Measurements from ENCODE around the gene RNF212B. TPM values are rescaled to one million over a fixed set of nuclear protein-coding genes. Genes with fewer than 3 reads are reported as not detected.

The RNF212B gene
- total RNA-seq, 1 experiment from 2014 or later, result not detected

DNA sequence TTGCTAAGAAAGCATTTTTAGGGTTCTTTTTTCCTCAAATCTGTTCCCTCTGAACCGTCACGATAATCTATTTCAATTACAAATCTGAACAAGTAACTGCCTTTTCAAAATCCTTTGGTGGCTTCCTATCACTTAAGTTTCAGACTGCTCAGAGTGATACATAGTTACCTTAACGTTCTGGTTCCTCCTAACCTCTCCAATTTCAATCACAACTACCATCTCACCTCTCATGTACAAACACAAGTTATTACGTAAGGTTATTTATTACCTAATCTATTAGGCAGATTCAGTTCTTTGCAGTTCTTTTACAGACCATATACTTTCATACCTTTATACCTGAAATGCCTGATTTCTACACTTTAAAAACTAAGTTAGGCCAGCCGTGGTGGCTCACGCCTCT is 12.1 kb downstream of the RNF212B start:
- no TSS peak for BruUV-seq (replicated peaks)
- H3K4me3 ChIP-seq (ENCODE audit: low read depth in 2 of 2, low read length in 2 of 2), result no peak overlapping the region
- intact Hi-C loops (cut with micrococcal nuclease; ENCODE audit: unreplicated experiment) (no loop called here), in situ Hi-C loops (cut with HindIII; ENCODE audit: low pct_unique_long_range_greater_than_20kb, low sequenced_read_pairs) (no loop called here)
- H3K4me1 ChIP-seq (ENCODE audit: control insufficient read depth, insufficient read depth, low read length), result no peaks in the 10 kb centered on the region
- H3K9me3 ChIP-seq (ENCODE audit: control insufficient read depth, insufficient read depth, low read depth, low read length), result no peaks in the 10 kb centered on the region
- ATAC-seq, result no peak
- no peaks in the 10 kb centered on the region for H3K36me3 ChIP-seq (ENCODE audit: control insufficient read depth, insufficient read depth, low read length)
- DNase-seq (ENCODE audit: low read depth, low spot score), result no peak
- TF ChIP-seq TCF7L2 (IDR thresholded peaks at IDR 0.05; ENCODE audit: low read depth, low read length) (no peak), SIN3A (IDR thresholded peaks at IDR 0.05; ENCODE audit: borderline replicate concordance, insufficient read depth, low read depth, low read length) (no peak), POLR2AphosphoS5 (IDR thresholded peaks at IDR 0.05; ENCODE audit: low read depth, low read length) (no peak)
- TF ChIP-seq, protein P1, sequence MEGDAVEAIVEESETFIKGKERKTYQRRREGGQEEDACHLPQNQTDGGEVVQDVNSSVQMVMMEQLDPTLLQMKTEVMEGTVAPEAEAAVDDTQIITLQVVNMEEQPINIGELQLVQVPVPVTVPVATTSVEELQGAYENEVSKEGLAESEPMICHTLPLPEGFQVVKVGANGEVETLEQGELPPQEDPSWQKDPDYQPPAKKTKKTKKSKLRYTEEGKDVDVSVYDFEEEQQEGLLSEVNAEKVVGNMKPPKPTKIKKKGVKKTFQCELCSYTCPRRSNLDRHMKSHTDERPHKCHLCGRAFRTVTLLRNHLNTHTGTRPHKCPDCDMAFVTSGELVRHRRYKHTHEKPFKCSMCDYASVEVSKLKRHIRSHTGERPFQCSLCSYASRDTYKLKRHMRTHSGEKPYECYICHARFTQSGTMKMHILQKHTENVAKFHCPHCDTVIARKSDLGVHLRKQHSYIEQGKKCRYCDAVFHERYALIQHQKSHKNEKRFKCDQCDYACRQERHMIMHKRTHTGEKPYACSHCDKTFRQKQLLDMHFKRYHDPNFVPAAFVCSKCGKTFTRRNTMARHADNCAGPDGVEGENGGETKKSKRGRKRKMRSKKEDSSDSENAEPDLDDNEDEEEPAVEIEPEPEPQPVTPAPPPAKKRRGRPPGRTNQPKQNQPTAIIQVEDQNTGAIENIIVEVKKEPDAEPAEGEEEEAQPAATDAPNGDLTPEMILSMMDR (IDR thresholded peaks at IDR 0.05), result no peak
- TF ChIP-seq, protein P2, sequence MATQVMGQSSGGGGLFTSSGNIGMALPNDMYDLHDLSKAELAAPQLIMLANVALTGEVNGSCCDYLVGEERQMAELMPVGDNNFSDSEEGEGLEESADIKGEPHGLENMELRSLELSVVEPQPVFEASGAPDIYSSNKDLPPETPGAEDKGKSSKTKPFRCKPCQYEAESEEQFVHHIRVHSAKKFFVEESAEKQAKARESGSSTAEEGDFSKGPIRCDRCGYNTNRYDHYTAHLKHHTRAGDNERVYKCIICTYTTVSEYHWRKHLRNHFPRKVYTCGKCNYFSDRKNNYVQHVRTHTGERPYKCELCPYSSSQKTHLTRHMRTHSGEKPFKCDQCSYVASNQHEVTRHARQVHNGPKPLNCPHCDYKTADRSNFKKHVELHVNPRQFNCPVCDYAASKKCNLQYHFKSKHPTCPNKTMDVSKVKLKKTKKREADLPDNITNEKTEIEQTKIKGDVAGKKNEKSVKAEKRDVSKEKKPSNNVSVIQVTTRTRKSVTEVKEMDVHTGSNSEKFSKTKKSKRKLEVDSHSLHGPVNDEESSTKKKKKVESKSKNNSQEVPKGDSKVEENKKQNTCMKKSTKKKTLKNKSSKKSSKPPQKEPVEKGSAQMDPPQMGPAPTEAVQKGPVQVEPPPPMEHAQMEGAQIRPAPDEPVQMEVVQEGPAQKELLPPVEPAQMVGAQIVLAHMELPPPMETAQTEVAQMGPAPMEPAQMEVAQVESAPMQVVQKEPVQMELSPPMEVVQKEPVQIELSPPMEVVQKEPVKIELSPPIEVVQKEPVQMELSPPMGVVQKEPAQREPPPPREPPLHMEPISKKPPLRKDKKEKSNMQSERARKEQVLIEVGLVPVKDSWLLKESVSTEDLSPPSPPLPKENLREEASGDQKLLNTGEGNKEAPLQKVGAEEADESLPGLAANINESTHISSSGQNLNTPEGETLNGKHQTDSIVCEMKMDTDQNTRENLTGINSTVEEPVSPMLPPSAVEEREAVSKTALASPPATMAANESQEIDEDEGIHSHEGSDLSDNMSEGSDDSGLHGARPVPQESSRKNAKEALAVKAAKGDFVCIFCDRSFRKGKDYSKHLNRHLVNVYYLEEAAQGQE (IDR thresholded peaks at IDR 0.05; ENCODE audit: insufficient read depth in 1 of 2, low read depth in 2 of 2, low read length in 1 of 2), result no peak
- ChIA-PET POLR2A (no interaction called here), CTCF (no interaction called here)
- no peak overlapping the region for H3K27ac ChIP-seq (ENCODE audit: low read length)
- peaks cover 5% of the 10 kb centered on the region; the same call in 1 of the 2 replicates for H3K27me3 ChIP-seq (ENCODE audit: control insufficient read depth, insufficient read depth, low read length)

DNA sequence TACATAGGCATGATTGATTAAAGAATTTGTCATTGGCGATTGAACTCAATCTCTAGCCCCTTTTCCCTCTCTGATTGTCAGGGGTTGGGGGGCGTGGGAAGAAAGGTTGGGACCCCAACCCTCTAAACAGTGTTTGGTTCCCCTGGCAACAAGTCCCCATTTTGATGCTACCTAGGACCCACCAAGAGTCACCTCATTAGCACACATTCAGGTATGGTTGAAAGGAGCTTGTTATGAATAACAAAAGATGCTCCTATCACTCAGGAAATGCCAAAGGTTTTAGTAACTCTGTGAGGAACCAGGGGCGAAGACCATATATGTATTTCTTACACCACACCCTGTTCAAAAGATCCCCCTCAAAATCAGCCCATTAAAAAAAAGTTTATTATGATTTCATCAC is 14.3 kb downstream of the RNF212B start:
- Histone ChIP-seq H3K4me1 (ENCODE audit: control insufficient read depth, insufficient read depth, low read length) (no peaks in the 10 kb centered on the region), H3K27me3 (ENCODE audit: control insufficient read depth, insufficient read depth, low read length) (peaks cover 5% of the 10 kb centered on the region; the same call in 1 of the 2 replicates), H3K4me3 (ENCODE audit: low read depth in 2 of 2, low read length in 2 of 2) (no peak overlapping the region), H3K36me3 (ENCODE audit: control insufficient read depth, insufficient read depth, low read length) (no peaks in the 10 kb centered on the region), H3K27ac (ENCODE audit: low read length) (no peak overlapping the region), H3K9me3 (ENCODE audit: control insufficient read depth, insufficient read depth, low read depth, low read length) (no peaks in the 10 kb centered on the region)
- CTCF ChIA-PET, result no interaction called here
- in situ Hi-C loops (cut with HindIII; ENCODE audit: low pct_unique_long_range_greater_than_20kb, low sequenced_read_pairs) (no loop called here), intact Hi-C loops (cut with micrococcal nuclease; ENCODE audit: unreplicated experiment) (no loop called here)
- ATAC-seq (no peak), DNase-seq (ENCODE audit: low read depth, low spot score) (no peak)
- no peak for TF ChIP-seq POLR2AphosphoS5 (IDR thresholded peaks at IDR 0.05; ENCODE audit: low read depth, low read length)
- no peak for TF ChIP-seq TCF7L2 (IDR thresholded peaks at IDR 0.05; ENCODE audit: low read depth, low read length)
- TF ChIP-seq, protein P1 (IDR thresholded peaks at IDR 0.05), result no peak
- TF ChIP-seq, protein P2 (IDR thresholded peaks at IDR 0.05; ENCODE audit: insufficient read depth in 1 of 2, low read depth in 2 of 2, low read length in 1 of 2), result no peak
- no peak for TF ChIP-seq SIN3A (IDR thresholded peaks at IDR 0.05; ENCODE audit: borderline replicate concordance, insufficient read depth, low read depth, low read length)
- BruUV-seq (replicated peaks), result no TSS peak
- POLR2A ChIA-PET, result no interaction called here

Data from Panc1 (cell line).